AG10803 (cell line): Measurements from ENCODE around the gene FRMPD1.
"Not testable (repeated sequence)": the region's sequence is repeated elsewhere in the genome, so short reads cannot be mapped to it uniquely, and the experiment has no call there.

ENCODE experiments used
- DNase-seq: peaks from one replicate; pipeline ENCODE4 v3.0.0; 2010; ENCODE audit warnings: low read depth
- H3K4me3 ChIP-seq: 2 replicates; pipeline ENCODE4 v1.5.1; 2011; ENCODE audit warnings: mild to moderate bottlenecking, low read length, control low read depth
- TF ChIP-seq, protein P1 (sequence below): conservative IDR thresholded peaks from 2 replicates; pipeline ENCODE4 v1.5.1; 2011; ENCODE audit warnings: mild to moderate bottlenecking, low read length, control low read depth, inconsistent platforms

FRMPD1 gene, protein sequence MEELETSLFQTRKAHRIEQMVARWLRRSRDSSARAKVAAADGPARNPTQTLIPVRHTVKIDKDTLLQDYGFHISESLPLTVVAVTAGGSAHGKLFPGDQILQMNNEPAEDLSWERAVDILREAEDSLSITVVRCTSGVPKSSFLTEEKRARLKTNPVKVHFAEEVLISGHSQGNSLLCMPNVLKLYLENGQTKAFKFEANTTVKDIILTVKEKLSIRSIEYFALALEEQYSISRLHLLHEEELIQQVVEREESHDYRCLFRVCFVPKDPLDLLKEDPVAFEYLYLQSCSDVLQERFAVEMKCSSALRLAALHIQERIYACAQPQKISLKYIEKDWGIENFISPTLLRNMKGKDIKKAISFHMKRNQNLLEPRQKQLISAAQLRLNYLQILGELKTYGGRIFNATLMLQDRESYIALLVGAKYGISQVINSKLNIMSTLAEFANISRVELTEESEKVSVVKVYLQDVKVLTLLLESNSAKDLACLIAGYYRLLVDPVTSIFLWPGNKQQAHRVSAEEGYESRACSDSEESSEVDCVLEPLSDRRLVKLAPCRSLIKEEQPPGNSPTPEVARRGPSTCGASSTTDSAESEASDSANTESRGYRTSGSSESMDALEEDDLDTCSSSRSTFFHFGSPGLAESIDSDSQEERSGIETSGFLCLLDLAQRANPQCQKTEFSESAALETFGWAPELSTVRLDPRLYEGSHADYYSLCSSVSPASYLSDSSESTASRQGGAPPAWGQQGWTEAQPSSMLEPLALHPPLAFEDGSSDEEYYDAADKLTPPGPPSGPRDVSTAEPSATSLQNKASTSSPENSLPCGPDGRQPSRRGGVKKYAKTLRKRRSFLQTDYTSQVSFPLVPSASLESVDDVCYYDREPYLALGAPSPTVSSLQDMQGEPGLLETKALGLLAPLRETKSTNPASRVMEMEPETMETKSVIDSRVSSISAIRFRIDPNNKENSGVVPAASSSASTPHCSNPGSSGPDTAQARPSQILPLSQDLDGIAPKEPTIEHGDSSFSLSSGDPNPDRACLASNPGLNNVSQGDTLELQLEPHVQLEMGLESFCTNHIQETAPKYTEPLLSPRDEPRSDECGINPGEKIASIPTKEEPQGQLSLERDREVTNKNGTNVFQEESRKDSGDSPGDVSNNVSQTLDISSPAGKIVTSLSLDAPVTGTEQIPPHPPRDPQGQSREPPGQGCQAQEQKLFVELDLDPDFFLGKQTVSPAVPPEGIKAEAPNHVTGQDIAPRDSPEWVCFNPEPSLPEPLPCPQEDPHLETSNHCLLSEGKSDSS (N-terminal part only)

DNA sequence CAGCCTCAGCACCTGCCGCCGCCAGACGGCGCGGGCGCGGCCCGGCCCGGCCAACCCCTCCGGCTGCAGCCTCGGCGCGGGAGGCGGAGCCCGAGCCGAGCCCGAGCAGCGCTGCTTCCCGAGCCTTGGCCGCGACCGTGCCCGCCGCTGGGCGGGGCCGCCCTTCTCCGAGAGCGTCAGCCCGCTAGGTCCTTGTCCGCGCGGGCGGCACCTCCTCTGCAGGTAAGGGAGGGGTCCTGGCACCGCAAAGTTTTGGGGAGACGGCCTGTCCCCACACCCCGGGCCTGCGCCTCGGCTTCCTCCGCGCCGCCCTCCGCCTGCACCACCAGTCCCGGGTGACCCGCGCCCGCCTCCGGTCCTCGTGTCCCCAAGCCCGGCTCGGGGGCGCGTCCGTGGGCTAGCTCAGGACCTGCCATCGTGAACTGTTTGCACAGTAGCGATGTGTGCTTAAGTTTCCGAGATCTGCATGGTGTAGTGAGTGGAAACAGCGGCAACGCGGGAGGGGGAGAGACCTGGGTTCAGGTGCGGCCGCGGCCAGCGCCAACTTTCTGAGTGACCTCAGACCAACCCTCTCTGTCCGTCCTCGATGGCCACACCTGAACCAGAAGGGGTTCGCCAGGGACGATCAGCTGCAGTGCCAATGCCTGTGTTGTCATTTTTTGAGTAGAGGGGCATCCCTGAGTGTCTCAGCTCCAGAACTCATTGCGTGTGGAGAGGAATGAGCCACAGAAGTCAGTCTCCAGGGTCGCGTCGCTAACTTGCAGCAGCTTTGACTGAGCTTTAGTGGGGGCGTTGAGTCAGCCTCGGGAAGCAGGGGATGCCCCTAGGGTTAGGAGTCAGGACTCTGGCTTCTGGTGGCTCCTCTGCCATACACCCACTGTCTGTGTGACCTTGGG is at the start of gene FRMPD1:
Gene FRMPD1, plus strand, starts transcription at position 82 of the 896 bp plus-strand sequence. CDS start 41,688 bp downstream, outside the sequence.
- DNase-seq = peak; percentile 22
- peak within 1 kb of the TSS; percentile 56 for H3K4me3 ChIP-seq
- TF ChIP-seq, protein P1, sequence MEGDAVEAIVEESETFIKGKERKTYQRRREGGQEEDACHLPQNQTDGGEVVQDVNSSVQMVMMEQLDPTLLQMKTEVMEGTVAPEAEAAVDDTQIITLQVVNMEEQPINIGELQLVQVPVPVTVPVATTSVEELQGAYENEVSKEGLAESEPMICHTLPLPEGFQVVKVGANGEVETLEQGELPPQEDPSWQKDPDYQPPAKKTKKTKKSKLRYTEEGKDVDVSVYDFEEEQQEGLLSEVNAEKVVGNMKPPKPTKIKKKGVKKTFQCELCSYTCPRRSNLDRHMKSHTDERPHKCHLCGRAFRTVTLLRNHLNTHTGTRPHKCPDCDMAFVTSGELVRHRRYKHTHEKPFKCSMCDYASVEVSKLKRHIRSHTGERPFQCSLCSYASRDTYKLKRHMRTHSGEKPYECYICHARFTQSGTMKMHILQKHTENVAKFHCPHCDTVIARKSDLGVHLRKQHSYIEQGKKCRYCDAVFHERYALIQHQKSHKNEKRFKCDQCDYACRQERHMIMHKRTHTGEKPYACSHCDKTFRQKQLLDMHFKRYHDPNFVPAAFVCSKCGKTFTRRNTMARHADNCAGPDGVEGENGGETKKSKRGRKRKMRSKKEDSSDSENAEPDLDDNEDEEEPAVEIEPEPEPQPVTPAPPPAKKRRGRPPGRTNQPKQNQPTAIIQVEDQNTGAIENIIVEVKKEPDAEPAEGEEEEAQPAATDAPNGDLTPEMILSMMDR = no peak

DNA sequence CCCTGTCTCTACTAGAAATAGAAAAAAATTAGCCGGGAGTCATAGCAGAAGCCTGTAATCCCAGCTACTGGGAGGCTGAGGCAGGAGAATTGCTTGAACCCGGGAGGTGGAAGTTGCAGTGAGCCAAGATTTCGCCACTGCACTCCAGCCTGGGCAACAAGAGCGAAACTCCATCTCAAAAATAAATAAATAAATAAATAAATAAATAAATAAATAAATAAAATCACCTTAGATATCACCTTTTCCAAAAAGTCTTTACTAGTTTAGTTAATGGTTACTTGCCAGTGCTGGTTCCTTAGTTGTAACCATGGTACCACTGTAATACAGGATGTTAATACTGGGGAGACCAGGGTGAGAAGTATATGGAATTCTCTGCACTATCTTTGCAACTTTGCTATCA is 48.7 kb upstream of the FRMPD1 start:
- not testable (repeated sequence) for H3K4me3 ChIP-seq, DNase-seq

DNA sequence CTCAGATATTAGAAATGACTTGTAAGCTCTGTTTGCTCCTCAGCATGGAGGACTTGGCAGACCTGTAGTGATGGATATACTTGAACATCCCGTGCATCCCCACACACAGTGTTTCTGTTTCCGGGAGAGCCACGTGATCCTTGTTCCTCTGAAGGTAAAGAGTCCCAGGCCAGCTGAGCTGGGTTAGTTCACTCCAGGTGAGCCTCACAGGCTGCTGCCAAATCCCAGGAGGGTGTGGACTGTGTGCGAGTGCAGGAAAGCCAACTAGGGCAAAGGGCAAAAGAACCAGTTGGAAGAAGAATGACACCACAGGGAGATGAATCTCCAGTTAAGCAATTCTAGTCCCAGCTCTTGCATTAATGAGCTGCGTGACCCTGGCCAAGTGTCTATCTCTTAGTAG is 47.9 kb upstream of the FRMPD1 start:
- DNase-seq = no peak
- H3K4me3 ChIP-seq = no peak overlapping the region
- TF ChIP-seq, protein P1 = no peak

DNA sequence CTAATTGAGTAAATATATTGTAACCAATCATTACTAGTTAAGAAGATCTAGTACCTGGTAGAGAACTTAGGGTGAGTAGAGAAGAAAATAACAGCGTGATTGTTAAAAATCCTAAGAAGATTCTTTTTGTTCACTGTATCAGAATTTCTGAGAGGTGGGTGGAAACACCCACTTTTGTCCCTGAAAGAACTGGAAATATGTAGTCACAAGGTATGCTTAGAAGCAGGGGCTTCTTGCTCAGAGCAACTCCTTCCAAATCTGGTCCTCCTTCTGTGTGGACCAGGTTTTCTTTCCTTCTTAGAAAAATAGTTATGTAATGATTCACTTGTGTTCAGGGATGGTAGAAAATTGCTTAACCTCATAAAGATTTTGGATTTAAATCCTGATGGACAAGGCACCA is 46.5 kb upstream of the FRMPD1 start:
- no peak overlapping the region for H3K4me3 ChIP-seq
- TF ChIP-seq, protein P1 = no peak
- DNase-seq = no peak

DNA sequence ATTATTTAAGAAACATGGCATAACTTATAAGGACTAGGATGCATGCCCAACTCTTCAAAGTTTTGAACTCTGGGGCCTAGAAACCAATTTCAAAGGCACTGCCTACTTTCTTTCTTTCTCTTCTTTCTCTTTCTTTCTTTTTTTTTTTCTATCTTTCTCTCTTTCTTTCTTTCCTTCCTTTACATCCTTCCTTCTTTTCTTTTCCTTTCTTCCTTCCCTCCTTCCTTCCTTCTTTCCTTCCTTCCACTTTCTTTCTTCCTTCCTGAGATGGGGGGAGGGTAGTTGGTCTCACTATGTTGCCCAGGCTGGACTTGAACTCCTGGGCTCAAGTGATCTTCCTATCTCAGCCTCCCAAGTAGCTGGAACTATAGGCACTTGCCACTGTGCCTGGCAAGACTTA is 42.5 kb upstream of the FRMPD1 start:
- H3K4me3 ChIP-seq = no peak overlapping the region
- TF ChIP-seq, protein P1 = no peak
- DNase-seq = no peak

DNA sequence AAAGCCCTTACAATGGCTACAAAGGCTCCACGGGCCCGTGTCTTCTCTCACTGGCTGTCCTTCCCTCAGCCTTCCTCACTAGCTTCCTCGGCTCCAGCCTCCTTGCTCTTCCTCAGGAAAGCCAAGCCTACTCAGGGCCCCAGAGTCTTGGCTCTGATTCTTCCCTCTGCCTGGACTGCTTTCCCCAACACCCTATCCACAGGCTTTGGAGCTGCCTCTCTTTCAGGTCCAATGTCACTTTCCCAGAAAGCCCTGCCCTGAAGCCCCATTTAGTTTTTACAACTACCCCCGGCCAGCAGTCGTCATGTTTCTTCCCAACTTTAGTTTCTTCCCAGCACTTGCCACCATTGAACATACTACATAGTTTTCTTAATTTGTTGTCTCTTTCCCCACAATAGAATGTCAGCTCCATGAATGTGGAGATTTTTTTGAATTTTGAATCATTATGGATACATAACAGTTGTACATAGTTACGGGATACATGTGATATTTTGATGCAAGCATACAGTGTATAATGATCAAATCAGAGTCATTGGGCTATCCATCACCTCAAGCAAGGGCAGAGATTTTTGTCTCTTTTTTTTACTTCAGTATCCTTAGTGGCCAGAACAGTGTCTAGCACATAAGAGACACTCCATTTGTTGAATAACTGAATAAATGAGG is 40.9 kb upstream of the FRMPD1 start:
- no peak overlapping the region for H3K4me3 ChIP-seq
- TF ChIP-seq, protein P1 = no peak
- no peak for DNase-seq
